LNCaP clone FGC (cell line): ENCODE results near the gene TSPAN7.

Source experiments
- DNase-seq: peaks from one replicate; pipeline ENCODE4 v3.0.0-alpha.2; 2011; ENCODE audit warnings: low read depth
- H3K4me3 ChIP-seq: 2 replicates; pipeline ENCODE4 v1.5.1; 2011; ENCODE audit warnings: mild to moderate bottlenecking, low read depth, low read length, control low read depth
- TF ChIP-seq, protein P1 (sequence below): IDR thresholded peaks from 2 replicates; pipeline ENCODE4 v1.5.1; 2012; ENCODE audit warnings: mild to moderate bottlenecking; ENCODE audit not compliant: control insufficient read depth, insufficient read depth; ENCODE audit errors: extremely low read depth

Gene TSPAN7

DNA sequence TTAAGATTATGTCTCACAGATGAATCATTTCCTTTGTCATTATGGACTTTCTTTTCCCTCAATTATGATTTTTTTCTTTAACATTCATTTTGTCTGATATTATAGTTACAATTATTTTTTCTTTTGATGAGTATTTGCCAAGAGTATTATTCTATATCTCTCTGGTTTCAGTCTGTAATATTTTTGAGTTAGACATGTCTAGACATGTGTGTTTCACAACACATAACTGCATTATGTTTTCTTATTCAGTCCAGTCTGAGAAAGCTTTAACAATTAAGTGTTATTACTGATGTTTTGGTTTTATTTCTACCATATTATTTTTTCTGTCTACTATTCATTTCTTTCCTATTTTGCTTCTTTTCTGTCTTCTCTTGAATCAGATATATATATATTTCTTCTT is 131.6 kb downstream of the TSPAN7 start:
- no peak overlapping the region for H3K4me3 ChIP-seq
- no peak for DNase-seq
- TF ChIP-seq, protein P1, sequence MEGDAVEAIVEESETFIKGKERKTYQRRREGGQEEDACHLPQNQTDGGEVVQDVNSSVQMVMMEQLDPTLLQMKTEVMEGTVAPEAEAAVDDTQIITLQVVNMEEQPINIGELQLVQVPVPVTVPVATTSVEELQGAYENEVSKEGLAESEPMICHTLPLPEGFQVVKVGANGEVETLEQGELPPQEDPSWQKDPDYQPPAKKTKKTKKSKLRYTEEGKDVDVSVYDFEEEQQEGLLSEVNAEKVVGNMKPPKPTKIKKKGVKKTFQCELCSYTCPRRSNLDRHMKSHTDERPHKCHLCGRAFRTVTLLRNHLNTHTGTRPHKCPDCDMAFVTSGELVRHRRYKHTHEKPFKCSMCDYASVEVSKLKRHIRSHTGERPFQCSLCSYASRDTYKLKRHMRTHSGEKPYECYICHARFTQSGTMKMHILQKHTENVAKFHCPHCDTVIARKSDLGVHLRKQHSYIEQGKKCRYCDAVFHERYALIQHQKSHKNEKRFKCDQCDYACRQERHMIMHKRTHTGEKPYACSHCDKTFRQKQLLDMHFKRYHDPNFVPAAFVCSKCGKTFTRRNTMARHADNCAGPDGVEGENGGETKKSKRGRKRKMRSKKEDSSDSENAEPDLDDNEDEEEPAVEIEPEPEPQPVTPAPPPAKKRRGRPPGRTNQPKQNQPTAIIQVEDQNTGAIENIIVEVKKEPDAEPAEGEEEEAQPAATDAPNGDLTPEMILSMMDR = no peak

DNA sequence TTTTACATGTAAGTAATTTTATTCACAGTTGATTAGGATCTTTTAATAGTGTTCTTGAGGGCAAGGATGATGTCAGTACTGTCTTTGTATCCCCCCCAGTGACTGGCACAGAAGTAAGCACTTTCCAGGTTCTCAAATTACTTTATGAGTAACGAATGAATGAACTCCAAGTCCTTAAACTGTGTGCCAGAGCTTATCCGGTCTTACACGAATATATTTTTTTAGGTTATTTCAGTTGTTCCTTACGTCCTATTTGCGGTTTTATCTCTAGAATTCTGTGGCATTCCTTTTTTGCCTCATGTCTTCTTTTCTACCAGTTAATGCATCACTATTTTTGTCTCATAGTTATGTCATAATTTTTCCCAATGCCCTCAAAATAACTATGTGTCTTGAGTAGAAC is 133.1 kb downstream of the TSPAN7 start:
- DNase-seq = no peak
- TF ChIP-seq, protein P1 = no peak
- H3K4me3 ChIP-seq = no peak overlapping the region

DNA sequence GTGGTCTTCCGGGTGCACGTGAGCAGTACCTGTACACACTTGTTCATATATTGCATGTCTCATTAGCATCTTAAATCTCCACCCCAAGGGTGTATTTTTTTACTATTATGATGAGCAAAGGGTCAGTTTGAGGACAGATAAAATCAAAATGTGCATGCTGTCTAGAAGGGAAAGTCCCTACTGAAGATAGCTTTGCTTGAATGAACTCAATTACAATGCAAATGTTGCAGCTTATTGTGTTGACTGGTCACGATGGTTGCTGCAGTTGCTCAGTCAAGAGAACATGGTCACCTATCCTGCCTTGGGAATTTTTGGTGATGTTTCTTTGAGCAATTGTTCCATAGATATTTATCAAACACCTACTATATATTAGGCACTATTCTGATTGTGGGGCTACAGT is 136.1 kb downstream of the TSPAN7 start:
- TF ChIP-seq, protein P1 = no peak
- H3K4me3 ChIP-seq = no peak overlapping the region
- DNase-seq = no peak

DNA sequence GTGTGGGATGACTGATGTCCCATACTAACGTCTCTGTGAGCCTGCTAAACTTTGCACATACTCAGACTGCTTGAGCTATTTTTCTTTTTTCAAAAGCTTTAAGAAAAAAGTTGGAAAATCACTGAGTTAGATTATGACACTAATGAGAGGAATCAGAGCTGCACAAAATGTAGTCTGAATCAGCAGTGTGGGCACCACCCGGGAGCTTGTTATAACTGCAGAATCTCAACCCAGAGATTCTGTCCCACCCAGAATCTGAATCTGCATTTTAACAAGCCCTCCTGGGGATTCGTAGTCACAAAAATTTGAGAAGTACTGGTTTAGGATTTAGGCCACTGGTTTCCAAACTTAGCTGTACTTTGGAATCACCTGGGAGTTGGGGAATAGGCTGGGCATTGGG is 137.8 kb downstream of the TSPAN7 start:
- TF ChIP-seq, protein P1 = no peak
- no peak overlapping the region for H3K4me3 ChIP-seq
- DNase-seq = no peak

DNA sequence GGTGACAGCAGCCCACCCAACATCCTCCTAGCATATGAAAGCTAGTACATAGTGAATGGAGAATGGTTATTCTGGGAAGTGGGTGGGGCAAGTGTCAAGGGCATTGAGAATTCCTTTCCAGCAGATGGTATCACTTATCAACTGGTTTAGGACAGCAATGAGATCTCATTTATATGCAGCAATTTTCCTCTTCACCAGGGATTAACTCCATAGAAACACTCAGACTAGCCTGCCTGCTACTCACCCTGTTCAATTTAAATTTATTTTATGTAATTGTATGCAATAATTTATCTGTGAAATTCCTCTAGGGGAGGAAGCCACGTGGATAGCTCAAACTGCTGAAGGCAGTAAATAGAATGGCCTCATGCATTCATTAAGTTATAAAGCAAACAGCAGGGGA is 138.4 kb downstream of the TSPAN7 start:
- TF ChIP-seq, protein P1 = no peak
- DNase-seq = no peak
- no peak overlapping the region for H3K4me3 ChIP-seq

DNA sequence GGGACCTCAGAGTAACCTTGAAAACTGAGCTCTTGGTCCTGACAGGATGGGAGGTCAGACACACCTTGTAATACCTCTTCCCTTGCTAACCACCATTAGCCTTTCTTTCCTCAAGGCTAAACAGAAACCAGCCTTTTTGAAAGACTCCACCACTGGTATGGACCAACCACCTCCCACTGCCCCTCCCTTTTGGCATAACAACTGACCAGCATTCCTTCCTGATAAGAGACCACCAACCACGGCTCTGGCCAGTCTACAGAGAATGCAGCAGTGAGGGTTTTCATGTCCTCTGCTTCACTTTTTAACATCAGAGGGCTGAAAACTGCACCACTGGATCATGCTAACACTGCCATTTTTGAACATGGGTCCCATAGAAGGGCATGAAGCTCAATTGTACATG is 139.7 kb downstream of the TSPAN7 start:
- no peak for DNase-seq
- H3K4me3 ChIP-seq = no peak overlapping the region
- TF ChIP-seq, protein P1 = no peak

DNA sequence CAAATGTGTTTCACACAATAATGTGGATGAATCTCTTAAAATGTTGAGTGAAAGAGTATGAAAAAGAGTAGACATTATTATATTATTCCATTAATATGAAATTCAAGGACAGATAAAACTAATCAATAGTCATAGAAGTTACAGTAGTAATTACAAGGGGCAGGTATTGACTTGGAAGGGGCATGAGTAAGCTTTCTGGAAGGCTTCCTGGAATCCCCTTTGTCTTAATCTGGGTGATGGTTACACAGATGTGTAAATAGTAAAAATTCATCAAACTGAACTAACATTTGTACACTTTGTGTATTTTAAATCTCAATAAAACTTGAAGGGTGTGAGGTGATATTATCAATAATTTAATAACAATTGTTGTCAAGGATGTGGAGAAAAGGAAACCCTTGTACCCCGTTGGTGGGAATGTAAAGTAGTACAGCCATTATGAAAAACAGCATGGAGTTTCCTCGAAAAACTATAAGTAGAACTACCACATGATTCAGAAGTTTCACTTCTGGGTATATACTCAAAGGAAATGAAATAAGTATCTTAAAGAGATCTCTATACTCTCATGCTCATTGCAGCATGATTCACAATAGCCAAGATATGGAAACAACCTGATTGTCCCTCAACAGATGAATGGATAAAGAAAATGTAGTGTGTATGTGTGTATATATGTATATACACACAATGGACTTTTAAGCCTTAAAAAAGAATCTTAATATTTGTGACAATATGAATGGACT is 143.0 kb downstream of the TSPAN7 start:
- DNase-seq = no peak
- H3K4me3 ChIP-seq = no peak overlapping the region
- TF ChIP-seq, protein P1 = no peak
